Fibroblast of skin of left biceps (primary cell): ENCODE results near the gene CUEDC1.

ENCODE experiments used
- DNase-seq, 2 experiments: peaks; one replicate each; pipeline ENCODE4 v3.0.0-alpha.2; 2013; ENCODE audit warnings: low read depth in 2 of 2

Gene CUEDC1

DNA sequence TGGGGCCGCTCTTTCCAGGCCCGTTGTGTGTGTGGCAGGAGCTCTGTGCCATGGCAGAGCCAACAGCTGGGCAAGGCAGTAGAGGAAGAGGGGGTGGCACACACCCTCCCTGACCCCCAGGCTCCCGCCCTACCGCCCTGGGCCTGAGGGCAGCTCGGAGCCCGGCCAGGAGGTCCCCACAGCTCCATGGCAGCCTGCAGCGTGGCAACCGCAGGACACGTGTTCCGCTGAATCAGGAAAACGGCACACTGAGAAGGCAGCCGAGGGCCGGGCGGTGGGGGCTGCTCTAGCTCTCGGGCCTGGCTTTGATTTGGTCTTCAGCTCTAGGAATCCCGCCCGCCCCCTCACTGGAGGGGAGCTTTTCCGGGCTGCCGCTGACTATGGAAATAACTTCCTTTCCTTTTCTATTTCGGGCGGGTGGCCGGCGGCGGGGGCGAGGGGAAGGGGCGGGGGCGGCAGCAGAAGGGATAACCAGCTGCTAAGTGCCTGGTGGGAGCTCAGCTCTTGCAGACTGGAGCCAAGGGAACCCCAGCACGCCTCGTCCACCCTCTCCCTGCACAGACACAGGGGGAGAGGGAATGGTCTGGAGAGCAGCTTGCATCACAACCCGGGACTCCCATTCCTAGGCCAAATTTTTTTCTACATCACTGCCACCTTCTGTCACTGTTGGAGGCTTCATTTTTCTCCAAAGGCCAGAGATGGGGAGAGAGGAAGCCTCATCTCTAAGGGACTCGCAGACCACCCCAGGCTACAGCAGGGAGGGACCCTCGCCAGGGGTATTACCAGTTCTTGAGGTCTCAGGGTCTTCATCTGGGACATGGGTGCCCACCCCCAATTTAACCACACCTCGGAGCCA lies 80.5 kb downstream of the CUEDC1 start:
- DNase-seq: peak; percentile 91

DNA sequence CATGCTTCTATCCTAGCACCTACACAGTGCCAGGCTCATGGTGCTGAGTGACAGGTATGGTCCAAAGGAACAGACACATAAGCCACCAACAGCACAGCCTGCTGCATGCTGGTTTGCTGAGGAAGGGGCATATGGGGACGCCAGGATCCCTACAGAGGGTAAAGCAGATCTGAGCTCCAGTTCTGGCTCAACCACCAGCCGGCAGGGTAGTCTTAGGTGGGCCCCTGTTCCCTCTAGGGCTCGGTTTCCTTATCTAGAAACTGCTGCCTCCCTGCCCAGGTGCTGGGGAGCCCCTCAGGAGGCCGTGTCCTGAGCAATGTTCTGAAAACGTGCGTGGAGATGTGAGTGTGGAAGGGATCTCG lies 81.2 kb downstream of the CUEDC1 start:
- no peak for DNase-seq

DNA sequence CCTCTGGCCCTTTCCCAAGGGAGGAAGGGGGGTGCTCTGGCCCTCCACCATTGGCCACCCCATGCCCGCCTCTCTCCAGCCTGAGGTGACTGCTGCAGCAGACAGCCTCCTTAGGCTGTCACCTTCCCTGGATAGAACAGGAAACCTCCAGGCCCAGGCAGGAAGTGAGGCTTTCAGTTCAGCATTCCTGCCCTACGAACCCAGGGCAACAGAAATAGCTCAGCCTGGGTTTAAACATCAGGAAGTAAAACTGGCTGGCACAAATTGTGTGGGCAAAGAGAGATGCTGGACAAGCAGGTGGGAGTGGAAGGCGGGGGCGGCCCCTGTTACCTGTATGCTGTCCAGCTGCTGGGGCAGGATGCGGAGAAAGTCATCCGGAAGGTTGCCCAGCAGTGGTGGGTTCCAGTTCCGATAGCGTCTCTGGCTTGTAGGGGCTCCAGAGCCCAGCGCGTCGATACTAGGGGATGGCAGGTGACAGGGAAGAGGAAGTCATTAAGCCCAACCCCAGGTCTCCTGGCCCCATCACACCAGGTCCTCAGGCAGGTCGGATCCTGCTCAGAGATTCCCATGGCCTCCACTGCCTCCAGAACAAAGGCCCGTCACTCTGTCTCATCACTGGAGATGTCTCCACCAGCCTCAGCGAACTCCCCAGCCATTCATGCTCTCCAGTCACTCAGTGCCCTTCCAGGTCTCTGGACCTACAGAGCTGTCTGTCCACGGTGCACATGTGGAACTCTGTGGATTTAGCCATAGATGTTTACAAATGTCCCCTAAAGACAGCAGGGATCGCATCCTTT lies 81.8 kb downstream of the CUEDC1 start:
- no peak for DNase-seq

DNA sequence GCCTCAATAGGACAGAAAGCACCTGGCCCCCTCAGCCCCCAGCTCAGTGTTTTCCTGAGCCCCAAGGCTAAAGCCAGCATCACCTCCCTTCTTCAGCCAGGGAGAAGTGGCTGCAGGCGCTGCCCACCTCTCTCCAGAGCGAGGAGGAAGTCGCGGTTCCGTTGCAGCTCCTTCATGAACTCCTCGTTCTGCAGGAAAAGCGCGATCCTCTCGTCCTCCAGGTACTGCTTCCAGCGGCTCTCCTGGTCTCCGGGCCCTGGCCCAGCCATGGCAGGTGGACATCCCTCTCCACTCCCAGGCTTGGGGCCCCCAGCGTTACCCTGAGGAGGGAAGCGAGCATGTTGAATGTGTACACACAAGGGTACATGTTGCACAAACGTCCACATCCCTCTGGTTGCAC lies 82.7 kb downstream of the CUEDC1 start:
- no peak for DNase-seq

DNA sequence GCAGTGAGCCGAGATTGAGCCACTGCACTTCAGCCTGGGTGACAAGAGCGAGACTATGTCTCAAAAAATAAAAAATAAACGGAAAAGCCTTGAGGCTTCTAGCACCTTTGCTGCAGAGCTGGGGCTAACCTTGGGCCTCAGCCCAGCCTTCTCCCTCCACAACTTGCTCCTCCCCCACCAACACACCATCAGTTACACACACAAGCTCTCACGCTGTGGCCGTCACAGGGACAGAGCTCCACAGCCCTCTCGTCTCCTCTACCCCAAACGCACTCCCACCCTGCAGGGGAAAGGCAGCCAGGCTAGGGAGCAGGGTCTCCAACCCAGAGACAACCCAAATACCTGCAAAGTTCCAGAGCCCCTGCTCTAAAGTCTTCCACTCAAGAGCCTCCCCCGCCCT lies 83.3 kb downstream of the CUEDC1 start:
- DNase-seq: no peak

DNA sequence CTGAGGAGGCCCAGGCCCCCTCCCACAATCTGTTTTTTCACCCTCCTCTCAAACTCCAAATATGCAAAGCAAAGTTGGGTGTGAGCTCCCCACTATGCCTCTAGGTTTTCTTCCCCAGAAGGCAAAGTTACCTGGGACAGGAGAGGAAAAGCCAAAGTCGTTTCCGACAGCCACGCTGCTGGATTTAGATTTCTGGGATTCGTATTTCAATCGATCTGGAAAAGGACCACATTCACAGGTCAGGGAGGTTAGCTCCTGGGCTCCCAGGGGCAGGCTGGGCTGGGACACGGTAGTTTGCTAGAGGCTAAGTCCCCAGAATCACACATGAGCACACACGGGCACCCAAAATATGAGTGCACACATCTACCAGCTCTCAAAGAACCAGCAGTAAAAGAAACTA lies 84.1 kb downstream of the CUEDC1 start:
- no peak for DNase-seq

DNA sequence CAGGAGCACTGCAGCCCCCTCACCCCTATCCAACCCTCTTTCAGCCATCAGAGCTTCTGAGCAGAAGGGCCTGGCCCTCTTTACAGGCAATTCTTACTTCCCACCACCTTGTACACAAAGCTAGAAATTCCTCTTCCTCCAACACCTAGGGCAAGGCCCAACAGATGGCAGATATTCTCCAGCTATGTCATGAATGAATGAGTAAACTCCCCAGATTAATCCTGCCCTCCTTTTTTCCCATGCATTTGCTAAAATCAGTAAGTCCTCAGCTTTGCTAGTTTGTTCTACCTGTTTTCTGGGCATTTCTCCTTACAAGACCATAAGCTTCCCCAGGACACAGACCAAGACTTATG lies 85.0 kb downstream of the CUEDC1 start:
- DNase-seq: no peak

DNA sequence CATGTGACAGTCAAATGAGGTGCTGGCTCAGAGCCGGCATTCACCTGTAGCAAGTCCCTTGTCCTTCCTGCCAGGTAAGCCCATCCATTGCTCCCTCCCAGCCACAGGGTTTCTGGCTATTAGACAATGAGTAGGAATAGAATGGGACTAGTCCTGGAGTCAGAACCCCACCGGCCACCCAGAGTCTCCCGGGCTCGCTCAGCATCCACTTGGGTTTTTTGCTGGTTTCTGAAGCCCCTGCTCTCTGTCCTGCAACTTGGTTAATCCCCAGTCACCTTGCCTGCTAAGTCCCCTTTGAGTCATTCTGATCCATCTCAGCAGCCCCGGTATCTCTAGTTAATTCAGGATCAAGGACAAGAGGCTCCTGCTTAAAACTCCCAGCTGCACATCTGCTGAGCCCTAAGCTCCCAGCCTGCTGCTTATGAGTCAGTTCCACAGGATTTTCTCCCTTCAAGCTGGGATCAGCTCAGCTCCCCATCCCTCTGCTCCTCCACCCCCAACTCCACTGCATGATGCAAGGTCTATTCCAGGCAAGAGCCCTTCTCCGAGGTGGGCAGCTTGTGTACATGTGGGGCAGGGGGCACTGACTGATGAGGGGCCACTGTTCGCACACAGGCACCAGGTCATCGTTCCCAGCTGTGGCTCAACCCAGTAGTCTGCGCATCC lies 85.5 kb downstream of the CUEDC1 start:
- peak; percentile 76 to 81 for DNase-seq

DNA sequence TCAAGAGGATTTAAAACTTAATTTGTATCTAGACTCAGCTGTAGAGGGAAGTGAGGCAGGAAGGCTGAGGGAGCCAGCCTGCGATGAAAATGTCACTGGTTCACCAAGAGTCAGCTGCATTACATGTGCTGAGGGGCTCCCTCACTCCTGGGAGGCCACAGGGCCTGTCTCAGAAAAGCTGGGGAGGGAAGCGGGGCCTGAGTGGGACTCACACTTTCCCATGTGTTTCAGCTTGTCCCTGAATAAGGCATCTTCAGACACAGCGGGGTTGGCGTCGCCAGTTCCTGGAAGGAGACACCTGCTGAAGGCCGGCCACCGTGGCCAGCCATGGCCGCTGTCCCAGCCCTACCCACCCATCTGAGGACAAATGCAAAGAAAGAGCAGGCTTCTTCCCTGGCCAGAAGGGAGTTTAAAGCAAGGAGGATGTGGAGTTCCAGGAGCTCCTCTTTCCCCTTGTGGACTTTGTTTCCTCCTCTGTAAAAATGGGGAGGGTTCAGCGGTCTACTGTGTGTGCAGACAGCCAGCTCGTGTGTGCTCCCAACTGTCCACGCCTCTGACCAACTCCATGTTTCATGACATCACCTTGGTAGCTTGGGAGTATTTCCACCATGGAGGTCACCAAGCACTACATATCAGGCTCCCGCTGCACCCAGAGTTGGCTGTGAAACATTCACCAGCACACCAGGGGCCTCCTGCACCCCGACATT lies 86.1 kb downstream of the CUEDC1 start:
- DNase-seq: no peak

DNA sequence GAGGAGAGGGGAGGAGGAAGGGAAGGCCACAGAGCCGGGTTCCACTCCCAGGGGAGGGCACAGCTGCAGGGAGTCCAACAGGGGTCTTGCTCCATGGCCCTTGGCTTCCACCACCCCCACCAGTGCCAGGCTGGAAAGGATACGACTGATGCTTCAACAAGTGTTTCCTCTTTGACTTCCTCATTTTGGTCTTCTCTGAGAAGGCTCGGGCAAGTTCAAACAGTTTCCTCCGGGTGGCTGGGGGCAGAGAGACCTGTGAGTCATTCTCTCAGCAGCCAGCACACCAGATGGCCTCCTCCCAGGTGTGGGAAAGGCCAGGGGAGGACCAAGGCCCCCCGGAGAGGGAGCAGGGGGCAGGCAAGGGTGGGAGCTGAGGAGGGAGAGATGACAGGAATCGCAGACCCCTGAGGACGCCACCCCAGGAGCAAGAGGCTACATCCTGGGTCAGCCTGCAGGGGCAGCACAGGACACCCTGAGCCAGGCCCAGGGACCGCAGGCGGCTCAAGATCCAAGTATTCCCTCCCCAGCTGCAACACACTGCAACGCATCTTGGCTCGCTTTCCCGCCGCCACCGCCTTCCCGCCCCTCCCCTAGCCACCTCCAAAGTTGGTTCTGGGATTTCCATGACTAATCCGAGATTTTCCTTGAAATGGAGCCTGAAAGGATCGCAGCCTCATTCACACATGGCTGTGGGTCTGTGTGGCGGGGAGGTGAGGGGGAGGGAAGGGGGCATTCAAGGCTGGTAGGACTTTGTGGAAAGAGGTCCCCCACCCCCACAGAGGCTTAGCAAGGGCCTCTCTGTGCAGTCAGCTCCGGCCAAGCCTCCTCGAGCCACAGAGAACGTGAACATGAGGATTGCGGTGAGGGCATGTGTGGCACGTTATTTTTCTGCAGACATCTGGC lies 87.0 kb downstream of the CUEDC1 start:
- peak; percentile 78 to 80 for DNase-seq

DNA sequence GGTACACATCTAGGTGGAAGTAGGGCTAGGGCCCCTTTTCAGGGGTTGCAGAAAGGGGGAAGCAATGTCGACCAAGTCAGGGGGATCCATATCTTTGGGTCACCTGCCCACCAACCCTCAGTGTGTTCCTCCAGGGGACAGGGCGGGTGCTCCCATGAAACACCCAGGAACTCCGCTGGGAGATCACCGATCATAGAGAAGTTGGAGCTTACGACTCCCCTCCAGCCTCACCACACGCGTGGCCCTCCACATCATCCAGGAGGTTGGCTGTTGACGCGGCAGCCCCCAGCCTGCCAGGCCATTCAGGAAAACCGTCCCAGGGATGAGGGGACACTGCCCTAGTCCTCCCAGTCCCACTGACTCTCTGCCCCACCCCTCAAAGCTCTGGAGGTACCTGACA lies 88.1 kb downstream of the CUEDC1 start:
- no peak for DNase-seq

DNA sequence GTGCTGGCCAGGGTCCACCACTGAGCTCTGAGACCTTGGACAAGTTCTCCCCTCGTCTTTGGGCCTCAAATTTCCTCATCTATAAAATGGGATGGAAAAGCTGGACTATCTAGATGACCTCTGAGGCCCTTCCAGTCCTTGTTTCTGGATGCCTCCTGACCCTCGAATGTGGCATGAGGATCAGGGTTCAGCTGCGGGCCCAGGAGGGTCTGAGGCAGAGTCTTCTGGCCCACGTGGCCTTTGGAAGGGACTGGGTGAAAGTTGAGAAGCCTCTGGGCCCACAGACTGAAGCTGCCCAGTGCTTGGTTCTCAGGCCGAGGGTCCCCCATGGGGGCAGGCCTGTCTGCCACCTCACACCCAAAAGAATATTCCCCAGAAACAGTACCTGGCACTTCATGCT lies 88.5 kb downstream of the CUEDC1 start:
- DNase-seq: no peak

DNA sequence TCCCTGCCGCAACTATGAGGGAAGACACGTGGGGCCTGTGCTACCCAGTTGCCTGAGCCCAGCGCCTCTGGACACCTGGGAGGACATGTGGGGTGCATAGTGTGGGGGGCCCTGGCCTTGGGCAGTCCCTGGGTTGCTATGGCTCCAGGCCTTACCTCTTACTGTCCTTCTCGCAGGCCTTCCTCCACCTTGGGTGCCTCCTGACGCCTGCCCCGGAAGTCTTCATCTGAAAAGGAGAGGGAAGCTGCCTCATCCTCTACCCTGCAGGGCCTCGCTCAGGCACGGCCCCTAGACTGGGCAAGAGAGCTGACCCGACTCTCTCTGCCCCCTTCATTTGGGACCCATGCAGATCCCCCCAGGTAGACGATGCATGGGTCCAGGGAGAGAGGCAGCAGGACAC lies 88.9 kb downstream of the CUEDC1 start:
- DNase-seq: no peak

DNA sequence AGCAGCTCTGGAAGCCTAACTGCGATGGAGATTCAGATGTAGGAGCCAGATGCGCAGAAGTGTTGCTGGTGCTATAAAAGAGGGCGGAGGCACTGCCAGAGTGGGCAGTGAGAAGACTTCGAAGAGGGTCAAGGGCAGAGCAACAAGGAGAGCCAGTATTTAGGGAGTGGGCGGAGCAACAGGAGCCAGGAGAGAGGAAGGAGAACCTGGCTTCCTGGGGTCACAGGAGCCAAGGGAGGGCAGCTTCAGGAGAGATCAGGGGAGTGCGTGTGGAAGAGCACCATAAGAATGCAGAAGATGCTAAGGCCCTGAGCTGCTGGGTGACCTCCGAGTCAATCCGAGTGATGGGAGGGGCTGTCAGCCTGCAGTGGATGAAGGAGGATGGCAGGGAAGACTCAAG lies 90.9 kb downstream of the CUEDC1 start:
- DNase-seq: no peak

DNA sequence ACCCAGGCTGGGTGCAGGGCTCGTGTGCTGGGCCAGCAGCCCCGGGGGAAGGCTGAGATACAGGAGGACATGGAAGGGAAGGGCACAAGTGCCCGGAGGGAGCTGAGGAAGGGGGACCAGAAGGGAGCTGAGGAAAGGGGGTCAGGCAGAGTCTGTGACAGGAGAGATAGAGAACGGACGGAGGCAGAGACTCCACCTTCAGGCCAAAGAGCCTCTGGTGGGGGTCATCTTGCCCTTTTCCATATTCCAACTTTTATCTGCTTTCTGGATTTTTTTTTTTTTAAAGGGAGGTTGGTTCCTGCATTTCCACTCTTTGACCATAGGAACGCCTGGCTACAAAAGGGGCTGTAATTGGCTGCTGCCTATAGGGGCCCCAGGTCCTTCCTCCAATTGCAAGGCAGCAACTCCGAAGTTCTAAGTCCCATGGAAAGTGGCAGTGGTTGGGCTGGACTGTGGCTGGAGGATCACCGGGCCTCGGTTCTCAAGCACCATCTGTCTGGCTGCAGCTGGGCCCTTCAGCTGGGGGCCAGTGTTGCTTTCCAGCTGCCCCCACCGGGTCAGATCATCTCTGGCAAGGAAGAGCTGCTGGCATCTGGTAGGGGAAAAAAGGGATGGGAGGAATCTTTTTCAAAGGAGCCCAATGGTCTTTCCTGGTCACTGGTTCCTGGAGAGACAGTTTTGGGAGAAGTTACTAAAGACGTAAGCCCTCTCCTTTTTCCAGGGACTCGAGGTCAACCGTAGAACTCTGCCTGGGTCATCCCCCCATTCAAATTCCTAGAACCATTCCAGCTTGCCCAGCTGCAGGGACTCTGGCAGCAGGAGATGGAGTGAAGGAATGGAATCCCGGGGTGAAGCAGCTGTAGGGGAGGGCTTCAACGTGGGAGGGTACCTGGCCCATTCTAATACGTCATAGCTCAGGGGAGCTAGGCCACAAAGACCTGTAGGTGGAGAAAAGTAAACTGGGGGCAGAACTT lies 92.2 kb downstream of the CUEDC1 start:
- DNase-seq: no peak

DNA sequence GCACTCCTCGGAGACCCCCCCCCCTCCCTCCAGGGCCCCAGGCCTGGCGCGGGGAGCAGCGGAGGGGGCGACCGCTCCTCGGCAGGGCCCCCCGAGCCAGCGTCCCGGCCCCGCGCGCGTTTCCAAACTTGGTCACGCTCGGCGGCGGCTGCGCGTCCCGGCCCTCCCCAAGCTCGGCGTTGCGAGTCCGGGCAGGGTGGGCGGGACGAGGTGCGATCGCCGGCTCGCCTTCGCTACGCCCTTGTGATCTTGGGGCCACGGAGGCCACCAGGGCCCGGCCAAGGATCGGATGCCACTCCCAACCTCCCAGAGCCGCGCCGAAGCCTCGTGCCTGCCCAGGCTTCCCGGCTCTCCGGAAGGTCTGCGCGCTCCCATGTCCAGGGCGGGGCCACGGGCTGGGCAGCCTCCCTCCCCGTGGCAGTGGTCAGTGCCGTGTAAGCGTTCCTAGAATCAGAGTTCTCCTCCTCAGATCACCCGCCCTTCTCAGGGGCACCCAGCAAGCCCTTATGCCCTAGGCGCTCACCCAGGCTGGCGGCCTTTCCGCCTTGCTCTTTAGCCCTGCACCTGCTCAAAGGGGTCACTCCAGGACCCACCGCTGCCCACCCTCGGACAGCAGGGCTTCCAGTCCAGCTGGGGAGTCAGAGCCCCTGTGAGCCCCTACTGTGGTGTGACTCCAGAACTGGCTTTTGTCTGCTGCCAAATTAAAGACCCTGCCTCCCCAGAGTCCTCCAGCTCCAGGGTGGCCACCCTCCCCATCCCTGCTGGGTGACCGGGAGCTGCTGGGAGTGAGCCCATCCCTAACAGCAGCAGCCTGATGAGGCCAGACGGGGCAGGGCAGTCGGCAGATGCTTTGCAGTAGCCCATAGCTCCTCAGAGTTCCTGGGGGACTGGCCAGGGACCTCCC lies 93.2 kb downstream of the CUEDC1 start:
- DNase-seq: no peak

DNA sequence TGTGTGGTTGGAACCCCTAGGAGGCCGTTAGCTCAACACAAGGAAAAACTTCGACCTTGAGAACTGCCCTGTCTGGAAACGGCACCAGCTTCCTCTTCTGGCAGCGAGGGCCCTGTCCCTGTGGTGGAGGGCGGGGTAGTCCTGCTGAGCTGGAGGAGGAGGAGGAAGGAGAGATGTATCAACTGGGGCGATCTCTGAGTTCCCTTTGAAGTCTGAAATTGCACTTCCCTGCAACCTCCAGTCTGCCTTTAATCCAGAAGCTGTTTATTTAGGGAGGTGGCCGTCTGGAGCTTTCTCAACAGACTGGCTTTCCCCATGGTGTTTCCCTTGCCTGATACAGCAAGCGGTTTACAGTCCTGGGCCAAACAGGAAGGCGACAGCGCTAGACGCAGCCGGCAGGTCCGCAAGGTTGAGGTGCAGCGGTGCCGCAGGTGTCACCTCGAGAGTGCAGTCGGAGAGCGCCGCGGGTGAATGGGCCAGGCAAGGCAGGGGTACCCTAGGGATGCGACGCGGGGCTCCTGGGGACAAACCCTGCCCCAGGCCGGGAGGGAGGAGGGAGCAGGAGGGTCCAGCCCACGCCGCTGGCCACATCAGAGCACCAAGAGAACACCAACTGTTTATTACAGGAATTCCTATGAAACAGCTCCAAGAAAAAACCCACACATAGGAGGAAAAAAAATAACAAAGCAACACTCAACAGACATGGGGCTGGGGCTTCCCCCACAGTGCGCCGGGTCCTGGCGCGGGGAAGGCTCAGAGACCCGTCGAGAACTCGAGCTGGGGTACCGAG lies 94.0 kb downstream of the CUEDC1 start:
- no peak for DNase-seq

DNA sequence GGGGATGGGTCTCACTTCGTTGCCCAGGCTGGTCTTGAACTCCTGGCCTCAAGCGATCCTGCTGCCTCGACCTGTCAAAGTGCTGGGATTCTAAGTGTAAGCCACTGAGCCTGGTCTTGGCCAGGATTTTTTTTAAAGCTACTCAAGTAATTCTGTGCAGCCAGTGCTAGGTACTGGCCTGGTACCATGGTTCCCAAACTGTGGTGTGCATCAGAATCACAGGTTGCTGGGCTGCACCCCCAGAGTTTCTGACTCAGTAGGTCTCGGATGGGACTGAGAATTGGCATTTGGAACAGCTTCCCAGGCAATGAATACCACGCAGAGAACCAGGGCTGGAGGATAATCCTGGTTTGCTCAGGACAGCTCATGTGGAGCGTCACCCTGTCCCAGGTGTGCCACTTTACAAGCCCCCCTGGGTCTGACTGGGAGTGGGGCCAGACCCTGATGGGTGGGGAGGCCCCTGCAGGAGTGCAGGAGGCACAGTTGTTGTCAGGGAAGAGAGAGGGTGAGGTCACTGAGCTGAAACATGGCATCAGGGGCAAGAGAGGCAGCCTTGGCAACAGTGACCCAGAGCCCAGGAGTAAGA lies 94.7 kb downstream of the CUEDC1 start:
- no peak for DNase-seq
